K562 (cell line): ENCODE data around the gene HVCN1. TPM values are rescaled to one million over a fixed set of nuclear protein-coding genes. Genes with fewer than 3 reads are reported as not detected.

Experiments used
- BHLHE40 ChIP-seq: IDR thresholded peaks from 2 replicates; pipeline ENCODE4 v1.6.1; 2011; ENCODE audit warnings: low read length, improper control_type of control experiment
- COPS2 ChIP-seq: fragments of 450-650 bp; conservative IDR thresholded peaks from 2 replicates; pipeline ENCODE4 v1.6.1; 2016; ENCODE audit warnings: mild to moderate bottlenecking, moderate library complexity
- ETV5 ChIP-seq: sonication (generic); formaldehyde crosslinking; IDR thresholded peaks from 2 replicates; pipeline ENCODE4 v1.4.0; 2020; ENCODE audit warnings: low read depth, mild to moderate bottlenecking, missing genetic modification reagents
- MYBL2 ChIP-seq, 2 experiments: fragments of 450-650 bp in 1 of 2; sonication (generic) in 1 of 2; formaldehyde crosslinking in 1 of 2; IDR thresholded peaks; 2 replicates each; pipeline versions ENCODE4 v1.6.1 to v1.8.1; 2017 to 2022; ENCODE audit warnings: borderline replicate concordance in 1 of 2, inconsistent platforms in 1 of 2, low read depth in 1 of 2, mild to moderate bottlenecking in 1 of 2, missing genetic modification reagents in 1 of 2, moderate library complexity in 1 of 2
- TEAD4 ChIP-seq, 2 experiments: sonication (generic) in 1 of 2; formaldehyde crosslinking in 1 of 2; IDR thresholded peaks; 2 replicates each; pipeline versions ENCODE4 v1.6.1 to v1.8.0; 2012 to 2022; ENCODE audit warnings: borderline replicate concordance in 1 of 2, inconsistent platforms in 1 of 2, low read length in 1 of 2, mild to moderate bottlenecking in 1 of 2, missing genetic modification reagents in 1 of 2
- polyA plus RNA-seq, 8 experiments: library from polyadenylated mRNA; depleted of rRNA in 4 of 8; stranded (reverse) in 5 of 8; unstranded in 3 of 8; fragments of >200 nt; fragmentation: Nextera tagmentation in 2 of 8; fragmentation: Illumina TruSeq in 1 of 8; extraction: Ambion mirVana in 2 of 8; extraction: Trizol in 1 of 8; gene quantifications; 2 replicates each; pipeline versions ENCODE4 v1.2.1 to v1.2.3, GENCODE V29; 2011 to 2014; ENCODE audit warnings: inconsistent platforms in 1 of 8, missing spikeins in 1 of 8
- total RNA-seq, 7 experiments: library from RNA; depleted of rRNA in 6 of 7; stranded (reverse); fragments of >200 nt in 6 of 7; fragmentation: Illumina TruSeq in 2 of 7; extraction: Trizol in 2 of 7; gene quantifications; 2 replicates each; pipeline versions ENCODE4 v1.2.1 to v1.2.3, GENCODE V29; 2011 to 2021; ENCODE audit warnings: low replicate concordance in 1 of 7
- TF ChIP-seq, protein P1 (sequence below): sonication (generic); formaldehyde crosslinking; IDR thresholded peaks from 2 replicates; pipeline ENCODE4 v1.8.1; 2023; ENCODE audit warnings: mild to moderate bottlenecking, missing genetic modification reagents
- TF ChIP-seq, protein P2 (sequence below): sonication (generic); formaldehyde crosslinking; IDR thresholded peaks from 2 replicates; pipeline ENCODE4 v1.8.0; 2022; ENCODE audit warnings: mild to moderate bottlenecking, missing genetic modification reagents

Gene HVCN1
- total and polyA plus RNA-seq, 9 of the 15 experiments (the other 6 are each of a cell fraction or from before 2014, with no cell fraction given): 0.21 to 1.4 (median 0.74) TPM

DNA sequence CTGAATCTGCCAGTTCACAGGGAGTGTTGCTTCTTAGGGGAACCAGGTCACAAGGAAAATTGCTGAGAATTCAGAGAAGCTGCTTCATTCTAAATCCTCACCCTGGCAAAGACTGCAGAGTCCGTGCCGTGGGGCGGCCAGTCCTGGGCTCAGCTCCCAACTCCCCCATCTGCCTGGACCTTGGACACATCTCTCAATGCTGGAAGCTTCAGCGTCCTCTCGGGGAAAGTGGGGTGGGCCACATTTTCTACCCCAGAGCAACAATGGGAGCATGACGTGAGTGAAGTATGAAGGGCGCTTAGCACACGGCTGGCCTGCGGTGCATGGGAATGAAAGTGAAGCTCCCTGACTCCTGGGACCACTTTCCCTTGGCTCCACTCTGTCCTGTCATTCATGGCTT lies 31.2 kb downstream of the HVCN1 start (continued):
- TF ChIP-seq TEAD4 (IDR thresholded peaks at IDR 0.05; ENCODE audit: low read length) (no peak), TEAD4 (CRISPR knock-in tag; IDR thresholded peaks at IDR 0.05; ENCODE audit: borderline replicate concordance) (no peak), COPS2 (no peak), ETV5 (no peak), BHLHE40 (no peak), MYBL2 (IDR thresholded peaks at IDR 0.05; ENCODE audit: low read depth) (no peak), MYBL2 (CRISPR knock-in tag; IDR thresholded peaks at IDR 0.05; ENCODE audit: borderline replicate concordance) (no peak)
- TF ChIP-seq, protein P1, sequence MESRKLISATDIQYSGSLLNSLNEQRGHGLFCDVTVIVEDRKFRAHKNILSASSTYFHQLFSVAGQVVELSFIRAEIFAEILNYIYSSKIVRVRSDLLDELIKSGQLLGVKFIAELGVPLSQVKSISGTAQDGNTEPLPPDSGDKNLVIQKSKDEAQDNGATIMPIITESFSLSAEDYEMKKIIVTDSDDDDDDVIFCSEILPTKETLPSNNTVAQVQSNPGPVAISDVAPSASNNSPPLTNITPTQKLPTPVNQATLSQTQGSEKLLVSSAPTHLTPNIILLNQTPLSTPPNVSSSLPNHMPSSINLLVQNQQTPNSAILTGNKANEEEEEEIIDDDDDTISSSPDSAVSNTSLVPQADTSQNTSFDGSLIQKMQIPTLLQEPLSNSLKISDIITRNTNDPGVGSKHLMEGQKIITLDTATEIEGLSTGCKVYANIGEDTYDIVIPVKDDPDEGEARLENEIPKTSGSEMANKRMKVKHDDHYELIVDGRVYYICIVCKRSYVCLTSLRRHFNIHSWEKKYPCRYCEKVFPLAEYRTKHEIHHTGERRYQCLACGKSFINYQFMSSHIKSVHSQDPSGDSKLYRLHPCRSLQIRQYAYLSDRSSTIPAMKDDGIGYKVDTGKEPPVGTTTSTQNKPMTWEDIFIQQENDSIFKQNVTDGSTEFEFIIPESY (CRISPR knock-in tag): no peak
- TF ChIP-seq, protein P2, sequence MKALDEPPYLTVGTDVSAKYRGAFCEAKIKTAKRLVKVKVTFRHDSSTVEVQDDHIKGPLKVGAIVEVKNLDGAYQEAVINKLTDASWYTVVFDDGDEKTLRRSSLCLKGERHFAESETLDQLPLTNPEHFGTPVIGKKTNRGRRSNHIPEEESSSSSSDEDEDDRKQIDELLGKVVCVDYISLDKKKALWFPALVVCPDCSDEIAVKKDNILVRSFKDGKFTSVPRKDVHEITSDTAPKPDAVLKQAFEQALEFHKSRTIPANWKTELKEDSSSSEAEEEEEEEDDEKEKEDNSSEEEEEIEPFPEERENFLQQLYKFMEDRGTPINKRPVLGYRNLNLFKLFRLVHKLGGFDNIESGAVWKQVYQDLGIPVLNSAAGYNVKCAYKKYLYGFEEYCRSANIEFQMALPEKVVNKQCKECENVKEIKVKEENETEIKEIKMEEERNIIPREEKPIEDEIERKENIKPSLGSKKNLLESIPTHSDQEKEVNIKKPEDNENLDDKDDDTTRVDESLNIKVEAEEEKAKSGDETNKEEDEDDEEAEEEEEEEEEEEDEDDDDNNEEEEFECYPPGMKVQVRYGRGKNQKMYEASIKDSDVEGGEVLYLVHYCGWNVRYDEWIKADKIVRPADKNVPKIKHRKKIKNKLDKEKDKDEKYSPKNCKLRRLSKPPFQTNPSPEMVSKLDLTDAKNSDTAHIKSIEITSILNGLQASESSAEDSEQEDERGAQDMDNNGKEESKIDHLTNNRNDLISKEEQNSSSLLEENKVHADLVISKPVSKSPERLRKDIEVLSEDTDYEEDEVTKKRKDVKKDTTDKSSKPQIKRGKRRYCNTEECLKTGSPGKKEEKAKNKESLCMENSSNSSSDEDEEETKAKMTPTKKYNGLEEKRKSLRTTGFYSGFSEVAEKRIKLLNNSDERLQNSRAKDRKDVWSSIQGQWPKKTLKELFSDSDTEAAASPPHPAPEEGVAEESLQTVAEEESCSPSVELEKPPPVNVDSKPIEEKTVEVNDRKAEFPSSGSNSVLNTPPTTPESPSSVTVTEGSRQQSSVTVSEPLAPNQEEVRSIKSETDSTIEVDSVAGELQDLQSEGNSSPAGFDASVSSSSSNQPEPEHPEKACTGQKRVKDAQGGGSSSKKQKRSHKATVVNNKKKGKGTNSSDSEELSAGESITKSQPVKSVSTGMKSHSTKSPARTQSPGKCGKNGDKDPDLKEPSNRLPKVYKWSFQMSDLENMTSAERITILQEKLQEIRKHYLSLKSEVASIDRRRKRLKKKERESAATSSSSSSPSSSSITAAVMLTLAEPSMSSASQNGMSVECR (CRISPR knock-in tag): no peak
